ENCODE data around the gene DLG3.

DNA sequence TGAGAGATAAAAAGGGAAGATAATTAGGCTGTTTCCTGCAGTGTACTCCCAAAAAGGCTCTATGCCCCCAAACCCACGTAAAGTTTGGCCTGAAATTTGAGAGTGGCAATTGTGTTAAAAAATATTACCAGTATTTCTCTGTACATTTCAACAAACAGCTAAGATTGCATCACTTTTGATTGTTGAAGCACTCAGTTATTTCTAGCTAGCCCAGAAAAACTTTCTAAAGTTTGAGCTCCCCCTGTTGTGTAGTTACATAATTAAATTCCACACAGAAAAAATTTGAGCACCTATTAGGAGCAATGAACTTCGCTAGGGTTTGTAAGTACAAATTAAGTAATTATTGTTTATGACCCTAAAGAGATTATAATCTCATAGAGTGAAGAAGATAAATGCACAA lies 109.4 kb downstream of the DLG3 start:
- TF ChIP-seq, protein P1, sequence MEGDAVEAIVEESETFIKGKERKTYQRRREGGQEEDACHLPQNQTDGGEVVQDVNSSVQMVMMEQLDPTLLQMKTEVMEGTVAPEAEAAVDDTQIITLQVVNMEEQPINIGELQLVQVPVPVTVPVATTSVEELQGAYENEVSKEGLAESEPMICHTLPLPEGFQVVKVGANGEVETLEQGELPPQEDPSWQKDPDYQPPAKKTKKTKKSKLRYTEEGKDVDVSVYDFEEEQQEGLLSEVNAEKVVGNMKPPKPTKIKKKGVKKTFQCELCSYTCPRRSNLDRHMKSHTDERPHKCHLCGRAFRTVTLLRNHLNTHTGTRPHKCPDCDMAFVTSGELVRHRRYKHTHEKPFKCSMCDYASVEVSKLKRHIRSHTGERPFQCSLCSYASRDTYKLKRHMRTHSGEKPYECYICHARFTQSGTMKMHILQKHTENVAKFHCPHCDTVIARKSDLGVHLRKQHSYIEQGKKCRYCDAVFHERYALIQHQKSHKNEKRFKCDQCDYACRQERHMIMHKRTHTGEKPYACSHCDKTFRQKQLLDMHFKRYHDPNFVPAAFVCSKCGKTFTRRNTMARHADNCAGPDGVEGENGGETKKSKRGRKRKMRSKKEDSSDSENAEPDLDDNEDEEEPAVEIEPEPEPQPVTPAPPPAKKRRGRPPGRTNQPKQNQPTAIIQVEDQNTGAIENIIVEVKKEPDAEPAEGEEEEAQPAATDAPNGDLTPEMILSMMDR (conservative IDR thresholded peaks at IDR 0.05; ENCODE audit: low read depth, low read length): peak; percentile 59
- TF ChIP-seq EZH2phosphoT487 (IDR thresholded peaks at IDR 0.05; ENCODE audit: borderline replicate concordance, low read length): no peak

Measured in PC-3 (cell line).